ENCODE results near the gene CEPT1. TPM values are rescaled to one million over a fixed set of nuclear protein-coding genes. Genes with fewer than 3 reads are reported as not detected.
A peak's percentile ranks its signal among the peaks of the same experiment; 100 is the strongest.
"Not testable (repeated sequence)": the region's sequence is repeated elsewhere in the genome, so short reads cannot be mapped to it uniquely, and the experiment has no call there.

CEPT1 gene
- total RNA-seq, 1 experiment from 2014 or later: 29.3 TPM

GRCh38 chr1:111139956-111140679 lies at the start of gene CEPT1, which contains the start of gene DRAM2 (continued):
- TF ChIP-seq HMGXB4 (CRISPR knock-in tag; IDR thresholded peaks at IDR 0.05) (peak; percentile 55; the same call in 1 of the 2 replicates), STAT6 (CRISPR knock-in tag; conservative IDR thresholded peaks at IDR 0.05; ENCODE audit: low read depth) (no peak), ZNF423 (CRISPR knock-in tag; IDR thresholded peaks at IDR 0.05) (no peak), PRDM15 (CRISPR knock-in tag; IDR thresholded peaks at IDR 0.05) (no peak), NFE2L1 (CRISPR knock-in tag; IDR thresholded peaks at IDR 0.05) (peak; percentile 14; the same call in 1 of the 2 replicates), TEAD4 (CRISPR knock-in tag; IDR thresholded peaks at IDR 0.05) (no peak), ZBTB43 (CRISPR knock-in tag; IDR thresholded peaks at IDR 0.05) (no peak; the same call in 1 of the 2 replicates), CREM (CRISPR knock-in tag; IDR thresholded peaks at IDR 0.05) (no peak)

- H3K4me1 Mint-ChIP-seq; POLR2A ChIA-PET; H3K4me3 Mint-ChIP-seq; DNase-seq (ENCODE audit: low spot score); H3K27ac Mint-ChIP-seq; CTCF ChIA-PET; ATAC-seq: not testable (repeated sequence)
- peaks cover 29% of the 10 kb centered on the region for H3K27me3 Mint-ChIP-seq (ENCODE audit: low read depth)
- peaks cover 80% of the 10 kb centered on the region for H3K9me3 Mint-ChIP-seq
- H3K36me3 Mint-ChIP-seq: peaks cover 51% of the 10 kb centered on the region
Measured at GRCh38 chr1:111095421-111095820, 44.6 kb upstream of the CEPT1 start.

- DNase-seq (ENCODE audit: low spot score) (no peak), ATAC-seq (no peak)
- Mint-ChIP-seq H3K9me3 (peaks cover 87% of the 10 kb centered on the region), H3K4me3 (no peak overlapping the region), H3K27me3 (ENCODE audit: low read depth) (peaks cover 30% of the 10 kb centered on the region), H3K36me3 (peaks cover 72% of the 10 kb centered on the region), H3K27ac (no peak overlapping the region), H3K4me1 (no peaks in the 10 kb centered on the region)
- ChIA-PET POLR2A (no interaction called here), CTCF (no interaction called here)
- TF ChIP-seq JUN (CRISPR knock-in tag; IDR thresholded peaks at IDR 0.05) (no peak), EMX1 (CRISPR knock-in tag; IDR thresholded peaks at IDR 0.05) (no peak), E2F5 (CRISPR knock-in tag; IDR thresholded peaks at IDR 0.05) (no peak), NFATC4 (CRISPR knock-in tag; IDR thresholded peaks at IDR 0.05) (no peak), MAX (CRISPR knock-in tag; IDR thresholded peaks at IDR 0.05) (no peak), ZNF423 (CRISPR knock-in tag; IDR thresholded peaks at IDR 0.05) (no peak), NFYB (CRISPR knock-in tag; conservative IDR thresholded peaks at IDR 0.05; ENCODE audit: low read depth) (no peak), GRHL2 (CRISPR knock-in tag; IDR thresholded peaks at IDR 0.05; ENCODE audit: insufficient replicate concordance, severe bottlenecking) (no peak), TEAD1 (CRISPR knock-in tag; IDR thresholded peaks at IDR 0.05) (no peak), KAT7 (CRISPR knock-in tag; IDR thresholded peaks at IDR 0.05; ENCODE audit: borderline replicate concordance) (no peak)
Measured at GRCh38 chr1:111097356-111098099, 42.5 kb upstream of the CEPT1 start.
